Ovary (tissue), 3 donors: ENCODE measurements around the gene CDKN2B-AS1.

Source experiments
- CTCF ChIP-seq, 3 donors: fragments of 450-650 bp in 2 of 3; fragments of 200-600 bp in 1 of 3; IDR thresholded peaks; one replicate each; pipeline versions ENCODE4 v1.5.1 to v1.8.0; 2016 to 2022; ENCODE audit warnings: antibody characterized with exemption in 3 of 3, mild to moderate bottlenecking in 1 of 3
- EP300 ChIP-seq: sonication (generic); formaldehyde crosslinking; IDR thresholded peaks from one replicate; pipeline ENCODE4 v1.6.1; 2017; ENCODE audit warnings: antibody characterized with exemption
- POLR2A ChIP-seq: fragments of 450-650 bp; IDR thresholded peaks from one replicate; pipeline ENCODE4 v1.6.1; 2017; ENCODE audit warnings: antibody characterized with exemption, mild to moderate bottlenecking, moderate library complexity
- donor health status: DM: no; HTN: no; CAD: no.

GRCh38 chr9:21972361-21972760 is 22.2 kb upstream of the CDKN2B-AS1 start:
- TF ChIP-seq CTCF (IDR thresholded peaks at IDR 0.05): no peak
- no peak for TF ChIP-seq POLR2A
- no peak for TF ChIP-seq EP300
